ENCODE data around the gene AP1M1.
"Not testable (repeated sequence)": the region's sequence is repeated elsewhere in the genome, so short reads cannot be mapped to it uniquely, and the experiment has no call there.

The AP1M1 gene

DNA sequence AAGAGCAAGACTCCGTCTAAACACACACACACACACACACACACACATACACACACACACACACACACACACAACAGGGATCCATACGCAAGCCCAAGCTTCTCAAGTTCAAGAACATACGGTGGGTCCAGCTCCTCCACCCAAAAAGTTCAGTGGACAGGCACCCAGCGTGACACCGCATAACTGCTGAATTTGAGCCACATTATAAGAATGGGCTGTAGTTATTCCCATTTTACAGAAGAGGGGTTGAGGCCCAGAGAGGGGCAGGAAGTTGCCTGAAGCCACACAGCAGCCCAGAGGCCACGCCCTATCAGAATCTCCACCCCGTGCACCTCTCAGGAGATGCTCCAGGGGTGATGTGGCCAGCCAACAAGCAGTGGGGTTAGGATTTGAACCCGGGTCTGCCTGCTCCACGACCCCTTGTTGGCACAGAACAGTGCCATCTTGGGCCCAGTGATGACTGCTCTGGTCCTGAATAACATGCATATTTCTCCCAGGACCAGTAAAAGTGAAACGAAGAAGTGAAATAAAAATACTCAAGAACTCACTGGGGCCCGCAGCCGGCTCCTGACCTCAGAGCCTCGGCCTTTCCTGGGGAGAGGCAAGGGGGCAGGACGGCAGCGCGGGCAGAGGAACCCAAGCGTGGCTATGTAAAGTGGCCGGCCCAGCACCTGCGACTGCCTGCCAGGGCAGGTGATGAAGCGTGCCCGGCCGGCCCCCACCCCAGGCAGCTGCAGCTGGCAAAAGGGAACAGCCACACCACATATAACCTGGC lies 61.9 kb downstream of the AP1M1 start:
- in situ Hi-C loops (cut with MboI; ENCODE audit: low sequenced_read_pairs), result no loop called here

DNA sequence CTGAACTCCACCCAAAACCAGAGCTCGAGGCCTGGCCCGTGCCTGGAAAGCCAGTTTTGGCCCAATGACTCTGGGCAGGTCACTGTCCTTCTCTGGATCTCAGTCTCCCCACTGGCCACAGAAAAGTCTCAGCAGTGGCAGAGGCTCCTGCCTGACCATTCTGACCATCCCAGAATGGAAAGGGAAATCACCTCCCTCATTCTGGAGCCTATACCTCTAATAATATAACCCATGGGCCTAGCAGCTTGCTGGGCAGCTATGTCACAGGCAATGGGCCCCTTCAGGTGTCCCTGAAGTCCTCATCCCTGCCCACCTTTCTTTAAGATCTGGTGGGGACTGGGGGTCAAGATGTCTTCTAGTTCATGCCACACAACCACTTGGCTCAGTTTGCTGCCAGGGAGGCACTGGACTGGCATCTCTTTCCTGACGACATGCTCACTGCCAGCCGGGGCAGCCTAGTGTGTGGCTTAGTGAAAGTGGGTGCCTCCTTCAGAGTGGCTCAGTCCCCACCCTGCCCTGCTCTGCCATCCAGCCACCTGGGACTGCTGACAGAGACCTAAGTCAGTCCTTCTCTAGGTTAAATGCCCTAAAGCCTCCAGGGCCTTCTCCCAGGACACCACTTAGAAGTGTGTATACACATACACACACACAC lies 62.6 kb downstream of the AP1M1 start:
- in situ Hi-C loops (cut with MboI; ENCODE audit: low sequenced_read_pairs), result no loop called here

DNA sequence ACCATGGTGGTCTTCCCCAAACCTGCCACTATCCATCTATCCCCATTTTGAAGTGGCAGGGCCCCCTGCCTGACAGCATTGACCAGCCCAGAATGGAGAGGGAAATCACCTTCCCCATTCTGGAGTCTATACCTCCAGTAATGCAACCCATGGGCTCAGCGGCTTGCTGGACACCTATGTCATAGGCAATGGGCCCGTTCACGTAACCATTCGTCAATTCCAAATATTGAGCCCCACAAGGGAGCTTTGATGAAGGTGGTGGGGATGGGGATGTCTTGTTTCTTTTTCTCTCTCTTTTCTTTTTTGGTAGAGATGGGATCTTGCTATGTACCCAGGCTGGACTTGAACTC lies 63.1 kb downstream of the AP1M1 start:
- in situ Hi-C loops (cut with MboI; ENCODE audit: low sequenced_read_pairs), result no loop called here

DNA sequence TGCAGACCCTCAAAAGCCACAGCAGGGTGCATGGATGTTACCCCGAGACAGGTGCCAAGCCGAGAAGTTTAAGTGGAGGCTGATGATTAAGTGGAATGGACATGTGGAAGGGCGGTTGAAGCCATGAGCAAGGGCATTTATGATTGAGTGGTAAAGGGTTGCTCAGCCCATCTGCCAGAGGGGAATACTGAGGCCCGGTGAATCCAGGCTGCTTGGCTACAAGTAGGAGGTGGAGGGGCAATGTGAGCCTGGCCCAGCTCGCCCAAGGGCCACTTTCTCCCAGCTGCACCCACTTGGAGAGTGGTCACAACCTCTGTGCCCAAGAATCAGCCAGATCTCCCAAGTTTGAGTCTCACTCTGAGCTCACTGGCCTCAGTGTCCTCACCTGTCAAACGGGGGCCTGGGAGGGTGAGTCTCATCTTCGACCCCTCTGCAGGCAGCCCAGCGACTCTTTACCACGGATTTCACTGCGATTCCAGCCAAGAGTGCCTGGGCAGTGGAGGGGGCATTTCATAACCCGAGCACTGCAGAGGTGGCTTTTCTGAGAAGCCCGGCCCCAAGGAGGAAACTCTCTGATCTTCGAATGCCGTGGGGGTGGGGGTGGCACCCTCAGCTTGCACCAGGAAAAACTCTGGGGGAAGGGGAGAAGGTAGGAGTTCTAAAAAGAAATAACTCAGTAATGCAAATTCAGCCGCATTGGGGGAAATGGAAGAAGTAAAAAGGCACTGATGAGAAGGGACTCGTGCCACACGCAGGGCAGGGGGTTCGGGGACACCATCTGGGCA lies 64.1 kb downstream of the AP1M1 start:
- in situ Hi-C loops (cut with MboI; ENCODE audit: low sequenced_read_pairs), result no loop called here

DNA sequence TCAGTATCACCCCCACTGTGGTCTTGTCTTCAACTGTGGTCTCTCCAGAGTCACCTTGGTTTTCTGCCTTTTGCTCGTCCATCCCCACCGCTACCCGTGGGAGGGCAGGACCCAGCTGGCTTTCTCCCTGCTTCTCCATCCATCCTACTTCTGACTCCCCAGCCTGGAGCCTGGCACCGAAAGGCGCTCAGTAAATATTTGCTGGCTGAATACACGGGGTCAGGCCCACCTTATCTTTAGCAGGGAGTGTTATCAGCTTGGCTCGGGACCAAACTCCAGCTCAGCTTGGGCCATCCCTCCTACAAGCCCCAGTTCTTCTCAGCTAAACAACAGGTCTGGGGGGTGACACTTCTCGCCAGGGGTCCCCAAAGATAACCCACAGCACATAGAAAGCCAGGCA lies 64.9 kb downstream of the AP1M1 start:
- in situ Hi-C loops (cut with MboI; ENCODE audit: low sequenced_read_pairs), result no loop called here

DNA sequence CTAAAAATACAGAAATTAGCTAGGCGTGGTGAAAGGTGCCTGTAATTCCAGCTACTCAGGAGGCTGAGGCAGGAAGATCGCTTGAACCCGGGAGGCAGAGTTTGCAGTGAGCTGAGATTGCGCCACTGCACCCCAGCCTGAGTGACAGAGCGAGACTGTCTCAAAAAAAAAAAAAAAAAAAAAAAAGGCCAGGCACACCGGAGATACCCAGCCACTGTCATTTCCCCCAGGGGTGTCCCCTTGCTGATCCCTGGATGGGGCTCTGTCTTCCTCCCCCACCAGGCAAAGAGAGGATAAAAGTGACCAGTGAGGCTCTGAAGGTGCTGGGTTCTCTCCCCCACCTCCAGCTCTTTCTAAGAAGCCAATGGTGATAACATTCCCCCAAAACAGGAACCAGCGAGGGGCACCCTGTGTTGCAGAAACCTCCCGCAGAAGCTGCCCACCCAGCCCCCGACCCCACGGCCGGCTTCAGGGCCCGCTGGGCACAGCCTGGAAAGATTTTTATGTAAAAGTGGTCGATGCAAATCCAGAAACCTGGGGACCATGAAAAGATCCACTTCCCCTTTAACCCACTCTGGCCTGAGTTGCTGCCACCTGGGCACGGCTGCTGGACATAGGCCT lies 65.5 kb downstream of the AP1M1 start:
- in situ Hi-C loops (cut with MboI; ENCODE audit: low sequenced_read_pairs), result no loop called here

DNA sequence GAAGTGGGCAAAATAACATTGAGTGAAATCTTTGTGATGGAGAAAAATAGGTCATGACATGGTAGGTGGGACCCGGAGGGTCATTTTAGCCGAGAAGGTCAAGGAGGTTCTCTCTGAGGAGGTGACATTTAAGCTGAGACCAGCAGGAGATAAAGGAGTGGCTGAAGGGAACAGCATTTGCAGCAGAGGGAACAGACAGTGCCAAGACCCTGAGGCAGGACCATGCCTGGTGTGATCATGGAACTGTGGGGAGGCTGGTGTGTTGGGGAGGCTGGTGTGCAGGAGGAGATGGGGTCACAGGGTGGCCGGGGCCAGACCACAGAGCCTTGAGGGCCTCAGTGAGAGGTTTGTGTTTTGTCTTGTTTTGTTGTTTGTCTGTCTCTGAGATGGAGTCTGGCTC lies 67.5 kb downstream of the AP1M1 start:
- in situ Hi-C loops (cut with MboI; ENCODE audit: low sequenced_read_pairs), result no loop called here

DNA sequence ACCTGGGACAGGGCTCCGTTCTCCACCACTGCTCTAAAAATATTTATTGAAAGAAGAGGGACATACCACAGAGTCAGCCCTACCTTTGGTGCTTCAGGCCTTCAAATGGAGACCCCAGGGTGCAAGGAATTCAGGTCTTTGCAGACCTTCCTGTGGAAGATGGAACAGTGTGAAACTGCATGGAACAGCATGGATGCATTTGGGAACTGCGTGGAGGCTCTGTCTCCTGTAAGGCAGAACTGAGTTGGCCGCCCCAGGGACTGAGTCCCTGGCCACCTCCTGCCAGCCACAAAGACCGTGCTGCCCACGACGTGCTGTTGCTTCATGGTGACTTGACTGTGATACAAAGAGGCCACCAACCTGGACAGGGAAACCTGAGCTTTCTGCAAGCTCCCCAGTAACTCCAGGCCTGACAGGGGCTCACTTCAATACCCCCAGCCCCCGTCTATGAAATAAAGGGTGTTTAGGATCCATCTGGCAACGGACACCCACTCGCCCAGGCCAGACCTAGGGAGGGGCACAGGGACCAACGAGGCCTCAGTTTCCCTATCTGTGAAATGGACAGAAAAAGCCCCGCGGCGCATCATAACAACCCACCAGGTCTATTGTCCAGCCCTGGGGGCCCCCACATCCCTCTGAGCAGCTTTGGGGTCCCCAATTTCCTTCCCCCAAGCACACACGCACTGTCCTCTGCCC lies 68.3 kb downstream of the AP1M1 start:
- in situ Hi-C loops (cut with MboI; ENCODE audit: low sequenced_read_pairs), result no loop called here

DNA sequence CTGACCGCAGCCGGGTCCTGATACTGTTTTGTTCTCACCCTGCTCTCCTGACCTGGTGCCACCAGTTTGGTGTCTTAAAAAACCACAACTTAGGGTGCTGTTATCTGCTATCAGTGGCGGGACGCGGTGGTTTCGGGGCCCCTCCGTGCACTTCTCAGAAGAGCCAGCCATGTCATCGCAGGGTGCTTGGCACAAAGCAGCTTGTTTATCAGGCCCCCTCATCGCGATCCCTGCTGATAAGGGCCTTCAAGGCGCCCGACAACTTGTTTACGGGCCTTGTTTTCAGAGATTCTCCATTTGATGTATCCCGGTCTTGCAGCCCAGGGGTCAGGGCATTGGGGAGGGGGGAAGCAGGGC lies 68.9 kb downstream of the AP1M1 start:
- in situ Hi-C loops (cut with MboI; ENCODE audit: low sequenced_read_pairs), result no loop called here

DNA sequence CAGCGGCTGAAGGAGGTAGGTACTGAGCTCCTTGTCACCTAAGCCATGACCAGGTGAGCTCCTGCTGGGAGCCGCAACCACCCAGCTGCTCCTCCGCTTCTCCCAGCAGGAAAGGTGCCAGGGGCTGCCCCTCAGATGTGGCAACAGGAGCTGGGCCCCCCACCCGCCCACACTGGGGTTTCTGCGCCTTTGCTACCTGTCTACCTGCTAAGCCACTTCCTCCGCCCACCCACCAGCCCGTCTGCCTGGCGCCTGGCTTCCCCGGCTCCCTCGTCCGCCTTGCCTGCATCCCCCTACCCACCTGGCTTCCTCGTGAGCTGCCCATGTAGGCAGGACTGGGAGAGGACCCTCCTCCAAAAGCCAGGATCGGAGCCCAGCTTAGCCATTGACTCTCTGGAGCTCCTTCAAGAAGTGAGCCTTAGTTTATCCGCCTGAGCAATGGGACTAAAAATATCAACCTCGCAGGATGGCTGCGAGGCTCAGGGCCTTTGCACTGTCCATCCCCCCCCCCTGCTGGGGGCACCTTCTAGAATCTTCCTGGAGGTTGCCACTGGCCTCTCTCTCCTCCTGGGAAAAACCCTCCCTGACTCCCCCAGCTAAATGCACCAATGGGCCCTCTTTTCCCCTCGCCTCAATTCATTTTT lies 71.1 kb downstream of the AP1M1 start:
- in situ Hi-C loops (cut with MboI; ENCODE audit: low sequenced_read_pairs), result no loop called here

DNA sequence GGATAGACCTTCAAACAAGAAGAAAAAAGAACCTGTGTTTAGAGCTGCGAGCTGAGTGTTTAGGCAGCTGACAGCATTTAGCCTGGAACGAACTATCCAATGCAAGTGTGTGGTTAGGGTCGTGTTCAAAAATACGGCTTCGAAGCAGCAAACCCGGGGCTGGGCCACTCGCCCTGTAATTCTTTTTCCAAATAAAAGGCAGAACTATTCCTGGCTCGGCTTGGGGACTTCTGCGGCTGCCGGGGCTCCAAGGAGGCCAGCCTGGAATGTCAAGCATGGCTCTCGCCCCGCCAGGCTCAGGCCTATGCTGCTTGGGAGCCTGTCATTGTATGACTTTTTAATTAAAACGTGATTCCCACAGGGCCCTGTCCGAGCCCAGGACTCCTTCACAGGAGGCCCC lies 75.2 kb downstream of the AP1M1 start:
- in situ Hi-C loops (cut with MboI; ENCODE audit: low sequenced_read_pairs), result no loop called here

DNA sequence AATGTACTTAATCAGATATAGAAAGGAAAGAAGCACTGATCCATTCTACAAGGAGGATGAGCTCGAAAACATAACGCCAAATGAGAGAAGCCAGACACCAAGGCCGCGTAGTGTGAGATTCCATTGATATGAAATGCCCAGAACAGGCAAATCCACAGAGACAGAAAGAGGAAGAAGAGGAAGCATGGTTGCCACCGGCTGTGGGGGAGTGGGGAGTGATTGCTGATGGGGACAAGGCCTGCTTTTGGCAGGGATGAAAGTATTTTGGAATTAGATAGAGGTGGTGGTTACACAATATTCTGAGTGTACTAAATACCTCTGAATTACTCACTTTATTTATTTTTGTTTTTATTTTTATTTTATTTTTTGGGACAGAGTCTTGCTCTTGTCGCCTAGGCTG lies 76.7 kb downstream of the AP1M1 start:
- in situ Hi-C loops (cut with MboI; ENCODE audit: low sequenced_read_pairs), result no loop called here

DNA sequence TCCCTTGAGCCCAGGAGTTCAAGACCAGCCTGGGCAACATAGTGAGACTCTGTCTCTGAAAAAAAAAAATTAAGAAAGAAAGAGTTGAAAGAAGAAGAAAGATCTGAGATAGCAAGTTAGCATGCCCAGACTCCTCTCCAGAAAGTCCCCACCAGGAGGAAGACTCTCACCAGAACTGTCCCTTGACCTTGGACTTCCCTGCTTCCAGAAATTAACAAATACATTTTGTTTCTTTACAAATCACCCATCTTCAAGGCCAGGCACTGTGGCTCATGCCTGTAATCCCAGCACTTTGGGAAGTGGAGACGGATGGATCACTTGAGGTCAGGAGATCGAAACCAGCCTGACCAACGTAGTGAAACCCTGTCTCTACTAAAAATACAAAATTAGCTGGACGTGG lies 82.6 kb downstream of the AP1M1 start:
- in situ Hi-C loops (cut with MboI; ENCODE audit: low sequenced_read_pairs), result no loop called here

DNA sequence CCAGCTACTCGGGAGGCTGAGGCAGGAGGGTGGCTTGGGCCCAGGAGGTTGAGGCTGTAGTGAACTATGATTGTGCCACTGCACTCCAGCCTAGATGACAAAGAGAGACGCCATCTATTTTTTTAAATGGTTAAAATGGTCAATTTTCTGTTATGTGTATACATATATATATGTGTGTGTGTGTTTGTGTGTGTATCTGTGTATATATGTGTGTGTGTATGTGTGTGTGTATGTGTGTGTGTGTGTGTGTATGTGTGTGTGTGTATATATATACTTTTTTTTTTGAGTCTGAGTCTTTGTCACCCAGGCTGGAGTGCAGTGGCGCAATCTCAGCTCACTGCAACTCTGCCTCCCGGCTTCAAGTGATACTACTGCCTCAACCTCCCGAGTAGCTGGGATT lies 84.0 kb downstream of the AP1M1 start:
- in situ Hi-C loops (cut with MboI; ENCODE audit: low sequenced_read_pairs), result no loop called here

DNA sequence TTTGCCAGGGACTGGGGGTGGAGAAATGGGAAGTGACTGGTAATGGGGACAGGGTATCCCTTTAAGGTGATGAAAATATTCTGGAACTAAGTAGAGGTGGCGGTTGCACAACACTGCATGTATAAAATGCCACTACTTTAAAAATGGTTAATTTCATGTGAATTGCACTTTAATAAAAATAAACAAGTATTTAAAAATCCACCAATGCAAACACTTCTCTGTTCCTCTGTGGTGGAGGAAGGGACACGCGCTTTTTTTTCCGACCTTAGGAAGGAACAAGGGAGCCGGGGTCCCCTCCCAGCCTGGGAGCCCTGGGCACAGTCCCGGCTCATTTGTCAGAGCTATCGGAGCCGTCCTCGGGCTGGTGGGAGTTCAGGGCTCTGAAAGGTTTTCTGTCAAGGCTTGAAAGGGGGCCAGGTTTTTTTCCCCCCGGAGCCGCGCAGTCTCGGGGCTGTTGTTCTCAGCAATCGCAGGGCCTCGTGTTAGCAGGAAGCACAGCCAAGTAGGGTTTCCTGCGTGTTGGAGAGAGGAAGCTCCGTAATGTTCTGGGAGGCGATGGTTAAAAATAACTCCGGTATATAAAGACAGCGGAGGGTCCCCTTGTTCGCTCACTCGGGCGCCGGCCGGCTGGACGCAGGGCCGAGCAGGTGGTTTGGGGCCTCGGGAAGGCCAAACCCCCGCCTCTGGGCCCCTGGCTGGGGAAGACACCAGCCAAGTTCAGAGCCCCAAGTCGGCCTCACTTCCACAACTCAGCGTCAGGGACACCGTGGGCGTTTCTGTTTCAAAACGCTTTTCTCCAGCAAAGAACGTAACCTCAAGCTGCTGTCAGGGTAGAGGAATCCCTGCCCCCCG lies 85.7 kb downstream of the AP1M1 start:
- in situ Hi-C loops (cut with MboI; ENCODE audit: low sequenced_read_pairs), result no loop called here

DNA sequence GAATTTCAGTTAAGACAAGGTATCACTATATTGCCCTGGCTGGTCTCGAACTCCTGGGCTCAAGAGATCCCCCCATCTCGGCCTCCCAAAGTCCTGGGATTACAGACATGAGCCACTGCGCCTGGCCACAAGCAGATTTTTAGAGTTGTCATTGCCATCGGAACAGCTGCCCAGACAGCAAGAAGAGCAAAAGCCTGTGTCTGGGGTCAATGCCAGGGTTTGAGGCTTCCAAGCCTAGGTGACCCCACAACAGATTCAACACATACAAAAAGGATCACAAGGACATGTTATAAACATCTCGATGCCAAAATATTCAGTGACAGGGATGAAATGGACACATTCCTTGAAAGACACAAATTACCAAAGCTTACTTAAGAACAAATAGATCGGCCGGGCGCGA lies 86.8 kb downstream of the AP1M1 start:
- in situ Hi-C loops (cut with MboI; ENCODE audit: low sequenced_read_pairs), result no loop called here

DNA sequence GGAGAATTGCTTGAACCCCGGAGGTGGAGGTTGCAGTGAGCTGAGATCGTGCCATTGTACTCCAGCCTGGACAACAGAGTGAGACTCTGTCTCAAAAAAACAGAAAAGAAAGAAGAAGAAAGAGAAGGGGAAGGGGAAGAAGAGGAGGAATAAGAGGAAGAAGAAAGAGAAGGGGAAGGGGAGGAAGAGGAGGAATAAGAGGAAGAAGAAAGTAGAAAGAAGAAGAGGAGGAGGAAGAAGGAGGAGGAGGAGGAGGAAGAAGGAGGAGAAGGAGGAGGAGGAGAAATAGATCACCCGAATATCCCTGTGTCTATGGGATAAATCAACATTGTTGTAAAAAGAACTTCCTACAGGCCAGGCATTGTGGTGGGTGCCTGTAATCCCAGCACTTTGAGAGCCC lies 87.4 kb downstream of the AP1M1 start:
- in situ Hi-C loops (cut with MboI; ENCODE audit: low sequenced_read_pairs), result not testable (repeated sequence)

DNA sequence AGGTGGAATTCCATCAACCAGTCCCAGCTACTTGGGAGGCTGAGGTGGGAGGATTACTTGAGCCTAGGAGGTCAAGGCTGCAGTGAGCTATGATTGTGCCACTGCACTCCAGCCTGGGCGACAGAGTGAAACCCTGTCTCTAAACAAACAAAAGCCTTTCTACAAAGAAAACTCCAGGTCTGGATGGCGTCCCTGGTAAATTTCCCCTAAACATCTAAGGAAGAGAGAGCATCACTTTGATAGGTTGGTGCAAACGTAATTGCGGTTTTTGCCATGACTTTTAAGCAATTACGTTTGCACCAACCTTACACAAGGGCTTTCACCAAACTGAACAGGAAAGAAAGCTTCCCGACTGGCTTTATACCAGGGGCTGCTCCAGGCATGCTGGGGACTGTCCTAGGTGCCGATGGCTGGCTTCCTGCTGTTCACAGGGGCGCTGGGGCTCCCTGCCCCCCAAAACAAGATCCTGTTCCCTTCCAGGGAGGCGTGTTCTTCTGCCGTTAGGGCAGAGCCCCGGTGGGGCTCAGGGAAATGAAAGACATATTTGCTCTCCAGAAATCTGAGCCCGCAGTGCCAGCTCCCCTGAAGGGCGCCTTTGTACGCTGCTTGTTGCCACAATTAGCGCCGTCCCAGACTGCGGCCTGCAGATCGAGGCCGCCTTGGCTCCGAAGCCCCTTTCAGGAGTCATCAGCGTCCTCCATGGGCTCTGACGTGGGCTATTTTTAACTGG lies 88.2 kb downstream of the AP1M1 start:
- in situ Hi-C loops (cut with MboI; ENCODE audit: low sequenced_read_pairs), result no loop called here

DNA sequence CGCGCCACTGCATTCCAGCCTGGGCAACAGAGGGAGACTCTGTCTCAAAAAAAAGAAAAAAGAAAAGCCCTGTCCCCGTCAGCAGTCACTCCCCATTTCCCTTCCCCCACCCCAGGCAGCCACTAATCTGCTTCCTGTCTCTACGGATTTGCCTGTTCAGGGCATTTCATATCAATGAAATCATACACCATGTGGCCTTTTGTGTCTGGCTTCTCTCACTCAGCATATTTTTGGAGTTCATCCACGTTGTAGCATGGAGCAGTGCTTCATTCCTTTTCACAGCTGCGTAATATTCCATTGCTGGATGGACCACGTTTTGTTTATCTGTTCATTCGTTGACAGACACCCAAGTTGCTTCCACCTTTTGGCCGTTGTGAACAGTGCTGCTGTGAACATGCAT lies 90.8 kb downstream of the AP1M1 start:
- in situ Hi-C loops (cut with MboI; ENCODE audit: low sequenced_read_pairs), result no loop called here
